ENCODE measurements around the gene C3.

The C3 gene

GRCh38 chr19:6632002-6632621, 88.3 kb downstream of the C3 start:
- no peak for TF ChIP-seq GATA2 (IDR thresholded peaks at IDR 0.05; ENCODE audit: low read depth, low read length)
- no peak for TF ChIP-seq GATA3 (IDR thresholded peaks at IDR 0.05; ENCODE audit: low read depth, low read length)

Data from SH-SY5Y (cell line).